GM21360 (cell line): ENCODE data around the gene NSD2.
"Not testable (repeated sequence)": the region's sequence is repeated elsewhere in the genome, so short reads cannot be mapped to it uniquely, and the experiment has no call there.

ENCODE experiments used
- ATAC-seq: cut with Tn5 transposase; IDR thresholded peaks from one replicate; pipeline ENCODE4 v1.9.1; 2021; ENCODE audit warnings: mild to moderate bottlenecking, moderate library complexity; ENCODE audit not compliant: unreplicated experiment

The NSD2 gene

GRCh38 chr4:1870578-1871443, at the start of gene NSD2:
Gene NSD2, plus strand, starts transcription at chr4:1871393. Its CDS starts 29,262 bp downstream, at chr4:1900655.
- peak; percentile 57 for ATAC-seq

- no peak for ATAC-seq
Measured at GRCh38 chr4:1821679-1822567, 49.3 kb upstream of the NSD2 start.

- ATAC-seq, result no peak
Measured at GRCh38 chr4:1822568-1823544, 48.3 kb upstream of the NSD2 start.

- ATAC-seq, result no peak
Measured at GRCh38 chr4:1823545-1823932, 47.7 kb upstream of the NSD2 start.

GRCh38 chr4:1824746-1825145, 46.4 kb upstream of the NSD2 start:
- ATAC-seq, result no peak

- ATAC-seq, result no peak
Measured at GRCh38 chr4:1825326-1825725, 45.9 kb upstream of the NSD2 start.

GRCh38 chr4:1826531-1827350, 44.5 kb upstream of the NSD2 start:
- ATAC-seq, result no peak

GRCh38 chr4:1830234-1830633, 41.0 kb upstream of the NSD2 start:
- ATAC-seq, result no peak

- no peak for ATAC-seq
Measured at GRCh38 chr4:1830642-1831228, 40.5 kb upstream of the NSD2 start.

GRCh38 chr4:1831331-1831730, 39.9 kb upstream of the NSD2 start:
- no peak for ATAC-seq

GRCh38 chr4:1832690-1833089, 38.5 kb upstream of the NSD2 start:
- ATAC-seq, result no peak

- ATAC-seq, result peak; percentile 10
Measured at GRCh38 chr4:1833307-1834046, 37.7 kb upstream of the NSD2 start.

- peak; percentile 69 for ATAC-seq
Measured at GRCh38 chr4:1834047-1834775, 37.0 kb upstream of the NSD2 start.

- not testable (repeated sequence) for ATAC-seq
Measured at GRCh38 chr4:1835836-1836235, 35.4 kb upstream of the NSD2 start.

GRCh38 chr4:1836650-1837049, 34.5 kb upstream of the NSD2 start:
- no peak for ATAC-seq

GRCh38 chr4:1837069-1837468, 34.1 kb upstream of the NSD2 start:
- ATAC-seq, result no peak

GRCh38 chr4:1839282-1839681, 31.9 kb upstream of the NSD2 start:
- no peak for ATAC-seq
